ENCODE results near the gene COL9A3. TPM values are rescaled to one million over a fixed set of nuclear protein-coding genes. Genes with fewer than 3 reads are reported as not detected.

The COL9A3 gene
- polyA plus RNA-seq, 1 donor from 2014 or later, result 3.1 TPM

- no peaks in the 10 kb centered on the region for H3K9me2 ChIP-seq (ENCODE audit: insufficient read depth, low read length)
- H4K20me1 ChIP-seq (ENCODE audit: insufficient read depth), result no peaks in the 10 kb centered on the region
- TF ChIP-seq, protein P1, sequence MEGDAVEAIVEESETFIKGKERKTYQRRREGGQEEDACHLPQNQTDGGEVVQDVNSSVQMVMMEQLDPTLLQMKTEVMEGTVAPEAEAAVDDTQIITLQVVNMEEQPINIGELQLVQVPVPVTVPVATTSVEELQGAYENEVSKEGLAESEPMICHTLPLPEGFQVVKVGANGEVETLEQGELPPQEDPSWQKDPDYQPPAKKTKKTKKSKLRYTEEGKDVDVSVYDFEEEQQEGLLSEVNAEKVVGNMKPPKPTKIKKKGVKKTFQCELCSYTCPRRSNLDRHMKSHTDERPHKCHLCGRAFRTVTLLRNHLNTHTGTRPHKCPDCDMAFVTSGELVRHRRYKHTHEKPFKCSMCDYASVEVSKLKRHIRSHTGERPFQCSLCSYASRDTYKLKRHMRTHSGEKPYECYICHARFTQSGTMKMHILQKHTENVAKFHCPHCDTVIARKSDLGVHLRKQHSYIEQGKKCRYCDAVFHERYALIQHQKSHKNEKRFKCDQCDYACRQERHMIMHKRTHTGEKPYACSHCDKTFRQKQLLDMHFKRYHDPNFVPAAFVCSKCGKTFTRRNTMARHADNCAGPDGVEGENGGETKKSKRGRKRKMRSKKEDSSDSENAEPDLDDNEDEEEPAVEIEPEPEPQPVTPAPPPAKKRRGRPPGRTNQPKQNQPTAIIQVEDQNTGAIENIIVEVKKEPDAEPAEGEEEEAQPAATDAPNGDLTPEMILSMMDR (IDR thresholded peaks at IDR 0.05; ENCODE audit: poor library complexity, severe bottlenecking), result no peak
- no peak for TF ChIP-seq MXI1 (conservative IDR thresholded peaks at IDR 0.05; ENCODE audit: poor library complexity, severe bottlenecking)
- TF ChIP-seq EP300 (conservative IDR thresholded peaks at IDR 0.05; ENCODE audit: poor library complexity, severe bottlenecking), result no peak
- no peak for TF ChIP-seq SMC3 (conservative IDR thresholded peaks at IDR 0.05; ENCODE audit: poor library complexity)
- no peak for TF ChIP-seq RAD21 (conservative IDR thresholded peaks at IDR 0.05)
- no peak for TF ChIP-seq TAF1 (IDR thresholded peaks at IDR 0.05; ENCODE audit: low read depth)
- no peak for TF ChIP-seq REST (IDR thresholded peaks at IDR 0.05; ENCODE audit: borderline replicate concordance)
- H3K79me2 ChIP-seq (replicated peaks; ENCODE audit: insufficient read depth, low read length), result no peaks in the 10 kb centered on the region
- H3F3A ChIP-seq (ENCODE audit: insufficient read depth, low read length, poor library complexity, severe bottlenecking), result no peaks in the 10 kb centered on the region
- peaks cover under 1% of the 10 kb centered on the region for H3K36me3 ChIP-seq (ENCODE audit: insufficient read depth, low read length)
- H3K27me3 ChIP-seq (ENCODE audit: insufficient read depth, low read depth, low read length), result no peaks in the 10 kb centered on the region
- H3K9ac ChIP-seq (ENCODE audit: low read length), result no peak overlapping the region
- no peaks in the 10 kb centered on the region for H3K9me3 ChIP-seq (ENCODE audit: low read length)
- H3K27ac ChIP-seq (ENCODE audit: low read length), result no peak overlapping the region
- no peak overlapping the region for H2AFZ ChIP-seq (ENCODE audit: low read depth, low read length)
- no peak overlapping the region for H3K4me3 ChIP-seq (ENCODE audit: low read length)
- H3K4me2 ChIP-seq (ENCODE audit: low read length), result no peak overlapping the region
Observed at GRCh38 chr20:62888406-62888805, 71.6 kb downstream of the COL9A3 start.

DNA sequence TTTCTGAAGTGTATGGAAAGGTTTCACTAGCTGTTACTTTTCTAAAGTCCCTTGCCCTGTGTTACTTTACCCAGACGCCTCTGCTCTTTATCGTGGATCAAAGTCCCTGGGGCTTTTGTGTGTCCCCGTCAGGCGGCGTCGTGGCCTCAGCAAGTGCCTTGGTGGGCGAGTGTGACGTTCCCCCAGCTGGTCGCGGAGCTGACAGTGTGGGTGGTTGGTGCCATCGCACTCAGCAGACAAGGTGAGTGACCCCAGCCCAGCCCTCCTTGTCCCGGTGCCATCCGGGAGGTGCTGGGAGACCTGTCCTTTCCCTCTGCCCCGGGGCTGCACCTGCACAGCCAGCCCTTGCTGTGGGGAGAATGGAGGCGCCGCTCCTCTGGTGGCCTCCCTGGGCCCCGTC is 72.1 kb downstream of the COL9A3 start:
- Histone ChIP-seq H3K9ac (ENCODE audit: low read length) (no peak overlapping the region), H3K4me2 (ENCODE audit: low read length) (no peak overlapping the region), H2AFZ (ENCODE audit: low read depth, low read length) (no peak overlapping the region), H3K36me3 (ENCODE audit: insufficient read depth, low read length) (peaks cover 5% of the 10 kb centered on the region), H3K27ac (ENCODE audit: low read length) (no peak overlapping the region), H3K79me2 (replicated peaks; ENCODE audit: insufficient read depth, low read length) (no peaks in the 10 kb centered on the region), H3F3A (ENCODE audit: insufficient read depth, low read length, poor library complexity, severe bottlenecking) (no peaks in the 10 kb centered on the region), H3K9me3 (ENCODE audit: low read length) (no peaks in the 10 kb centered on the region), H3K27me3 (ENCODE audit: insufficient read depth, low read depth, low read length) (no peaks in the 10 kb centered on the region), H3K4me3 (ENCODE audit: low read length) (no peak overlapping the region), H4K20me1 (ENCODE audit: insufficient read depth) (no peaks in the 10 kb centered on the region), H3K9me2 (ENCODE audit: insufficient read depth, low read length) (no peaks in the 10 kb centered on the region)
- TF ChIP-seq, protein P1 (IDR thresholded peaks at IDR 0.05; ENCODE audit: poor library complexity, severe bottlenecking), result no peak
- TF ChIP-seq TAF1 (IDR thresholded peaks at IDR 0.05; ENCODE audit: low read depth), result no peak
- no peak for TF ChIP-seq REST (IDR thresholded peaks at IDR 0.05; ENCODE audit: borderline replicate concordance)
- TF ChIP-seq RAD21 (conservative IDR thresholded peaks at IDR 0.05), result no peak
- TF ChIP-seq EP300 (conservative IDR thresholded peaks at IDR 0.05; ENCODE audit: poor library complexity, severe bottlenecking), result no peak

All from neural cell (in vitro differentiated cells).